Measurements from ENCODE around the gene SNAPC1.

Gene SNAPC1

GRCh38 chr14:61769893-61770292 is 7.7 kb downstream of the SNAPC1 start:
- TF ChIP-seq, protein P1, sequence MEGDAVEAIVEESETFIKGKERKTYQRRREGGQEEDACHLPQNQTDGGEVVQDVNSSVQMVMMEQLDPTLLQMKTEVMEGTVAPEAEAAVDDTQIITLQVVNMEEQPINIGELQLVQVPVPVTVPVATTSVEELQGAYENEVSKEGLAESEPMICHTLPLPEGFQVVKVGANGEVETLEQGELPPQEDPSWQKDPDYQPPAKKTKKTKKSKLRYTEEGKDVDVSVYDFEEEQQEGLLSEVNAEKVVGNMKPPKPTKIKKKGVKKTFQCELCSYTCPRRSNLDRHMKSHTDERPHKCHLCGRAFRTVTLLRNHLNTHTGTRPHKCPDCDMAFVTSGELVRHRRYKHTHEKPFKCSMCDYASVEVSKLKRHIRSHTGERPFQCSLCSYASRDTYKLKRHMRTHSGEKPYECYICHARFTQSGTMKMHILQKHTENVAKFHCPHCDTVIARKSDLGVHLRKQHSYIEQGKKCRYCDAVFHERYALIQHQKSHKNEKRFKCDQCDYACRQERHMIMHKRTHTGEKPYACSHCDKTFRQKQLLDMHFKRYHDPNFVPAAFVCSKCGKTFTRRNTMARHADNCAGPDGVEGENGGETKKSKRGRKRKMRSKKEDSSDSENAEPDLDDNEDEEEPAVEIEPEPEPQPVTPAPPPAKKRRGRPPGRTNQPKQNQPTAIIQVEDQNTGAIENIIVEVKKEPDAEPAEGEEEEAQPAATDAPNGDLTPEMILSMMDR (IDR thresholded peaks at IDR 0.05; ENCODE audit: low read depth, low read length) = no peak
- TF ChIP-seq, protein P2, sequence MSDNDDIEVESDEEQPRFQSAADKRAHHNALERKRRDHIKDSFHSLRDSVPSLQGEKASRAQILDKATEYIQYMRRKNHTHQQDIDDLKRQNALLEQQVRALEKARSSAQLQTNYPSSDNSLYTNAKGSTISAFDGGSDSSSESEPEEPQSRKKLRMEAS (IDR thresholded peaks at IDR 0.05; ENCODE audit: low read depth, low read length) = no peak
- TF ChIP-seq MYC (IDR thresholded peaks at IDR 0.05; ENCODE audit: low read depth, low read length) = no peak
- TF ChIP-seq POLR2A (IDR thresholded peaks at IDR 0.05; ENCODE audit: extremely low read depth, insufficient read length) = no peak
- no peak for DNase-seq (ENCODE audit: low read depth)
- no peak overlapping the region for H3K4me3 ChIP-seq (ENCODE audit: low read depth, low read length)

DNA sequence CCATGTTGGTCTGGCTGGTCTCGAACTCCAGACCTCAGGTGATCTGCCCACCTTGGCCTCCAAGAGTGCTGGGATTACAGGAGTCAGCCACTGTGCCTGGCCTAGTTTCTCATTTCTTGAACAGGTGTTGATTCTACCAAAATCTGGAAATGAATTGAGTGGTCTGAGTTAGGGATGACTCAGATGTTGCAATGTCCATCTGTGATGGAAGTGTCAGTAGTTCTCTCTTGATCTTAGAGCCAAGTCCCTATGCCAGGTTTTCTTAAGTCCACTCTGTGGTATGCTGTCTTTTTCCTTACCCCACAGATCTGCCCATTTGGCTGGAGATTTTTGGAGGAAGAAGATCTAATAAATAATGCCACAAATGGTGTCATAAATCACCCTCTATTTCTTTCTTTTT is 12.6 kb downstream of the SNAPC1 start:
- no peak overlapping the region for H3K4me3 ChIP-seq (ENCODE audit: low read depth, low read length)
- no peak for TF ChIP-seq MYC (IDR thresholded peaks at IDR 0.05; ENCODE audit: low read depth, low read length)
- TF ChIP-seq, protein P1 (IDR thresholded peaks at IDR 0.05; ENCODE audit: low read depth, low read length) = no peak
- TF ChIP-seq POLR2A (IDR thresholded peaks at IDR 0.05; ENCODE audit: extremely low read depth, insufficient read length) = no peak
- TF ChIP-seq, protein P2 (IDR thresholded peaks at IDR 0.05; ENCODE audit: low read depth, low read length) = no peak
- no peak for DNase-seq (ENCODE audit: low read depth)

- TF ChIP-seq, protein P1 (IDR thresholded peaks at IDR 0.05; ENCODE audit: low read depth, low read length) = no peak
- no peak for TF ChIP-seq POLR2A (IDR thresholded peaks at IDR 0.05; ENCODE audit: extremely low read depth, insufficient read length)
- TF ChIP-seq, protein P2 (IDR thresholded peaks at IDR 0.05; ENCODE audit: low read depth, low read length) = no peak
- TF ChIP-seq MYC (IDR thresholded peaks at IDR 0.05; ENCODE audit: low read depth, low read length) = no peak
- H3K4me3 ChIP-seq (ENCODE audit: low read depth, low read length) = no peak overlapping the region
- DNase-seq (ENCODE audit: low read depth) = no peak
Measured at GRCh38 chr14:61780125-61780524, 17.9 kb downstream of the SNAPC1 start.

- no peak for DNase-seq (ENCODE audit: low read depth)
- no peak for TF ChIP-seq POLR2A (IDR thresholded peaks at IDR 0.05; ENCODE audit: extremely low read depth, insufficient read length)
- TF ChIP-seq MYC (IDR thresholded peaks at IDR 0.05; ENCODE audit: low read depth, low read length) = no peak
- TF ChIP-seq, protein P1 (IDR thresholded peaks at IDR 0.05; ENCODE audit: low read depth, low read length) = no peak
- TF ChIP-seq, protein P2 (IDR thresholded peaks at IDR 0.05; ENCODE audit: low read depth, low read length) = no peak
- H3K4me3 ChIP-seq (ENCODE audit: low read depth, low read length) = no peak overlapping the region
Measured at GRCh38 chr14:61797309-61797708, 35.1 kb downstream of the SNAPC1 start.

- H3K4me3 ChIP-seq (ENCODE audit: low read depth, low read length) = no peak overlapping the region
- no peak for DNase-seq (ENCODE audit: low read depth)
- TF ChIP-seq POLR2A (IDR thresholded peaks at IDR 0.05; ENCODE audit: extremely low read depth, insufficient read length) (no peak), MYC (IDR thresholded peaks at IDR 0.05; ENCODE audit: low read depth, low read length) (no peak)
- TF ChIP-seq, protein P2 (IDR thresholded peaks at IDR 0.05; ENCODE audit: low read depth, low read length) = no peak
- TF ChIP-seq, protein P1 (IDR thresholded peaks at IDR 0.05; ENCODE audit: low read depth, low read length) = no peak
Measured at GRCh38 chr14:61802010-61802568, 39.9 kb downstream of the SNAPC1 start.
